H1 (cell line): ENCODE results near the gene R3HDM1.

Source experiments
- CEBPB ChIP-seq: IDR thresholded peaks from 2 replicates; pipeline ENCODE4 v1.6.1; 2012; ENCODE audit warnings: low read depth, low read length
- CHD1 ChIP-seq: IDR thresholded peaks from 2 replicates; pipeline ENCODE4 v1.6.1; 2012; ENCODE audit warnings: low read depth, low read length, improper control_type of control experiment
- CHD2 ChIP-seq: IDR thresholded peaks from 2 replicates; pipeline ENCODE4 v1.6.1; 2012; ENCODE audit warnings: low read length, improper control_type of control experiment
- KDM4A ChIP-seq: IDR thresholded peaks from one replicate; pipeline ENCODE4 v1.7.1; 2012; ENCODE audit warnings: low read depth, mild to moderate bottlenecking, moderate library complexity, low read length, inconsistent platforms; ENCODE audit not compliant: severe bottlenecking
- POLR2A ChIP-seq, 2 experiments: IDR thresholded peaks; 1 replicate in 1 of 2; 2 replicates in 1 of 2; pipeline ENCODE4 v1.6.1; 2011; ENCODE audit warnings: low read depth in 2 of 2, low read length in 2 of 2, mild to moderate bottlenecking in 2 of 2; ENCODE audit errors: control extremely low read depth in 1 of 2
- RAD21 ChIP-seq, 2 experiments: IDR thresholded peaks in 1 of 2; conservative IDR thresholded peaks in 1 of 2; 2 replicates each; pipeline ENCODE4 v1.6.1; 2011; ENCODE audit warnings: low read depth in 2 of 2, low read length in 2 of 2, improper control_type of control experiment in 1 of 2, inconsistent platforms in 1 of 2, mild to moderate bottlenecking in 1 of 2, moderate library complexity in 1 of 2
- RBBP5 ChIP-seq: IDR thresholded peaks from 2 replicates; pipeline ENCODE4 v1.7.1; 2012; ENCODE audit warnings: low read depth, mild to moderate bottlenecking, inconsistent platforms, low read length, moderate library complexity, borderline replicate concordance
- RNF2 ChIP-seq: fragments of 200-900, 300-1000 bp; sonication (generic); IDR thresholded peaks from 2 replicates; pipeline ENCODE4 v1.7.1; 2016; ENCODE audit warnings: borderline replicate concordance, low read depth, mild to moderate bottlenecking, antibody characterized with exemption, low read length; ENCODE audit not compliant: poor library complexity, severe bottlenecking; ENCODE audit errors: missing control alignments
- TAF1 ChIP-seq: IDR thresholded peaks from 2 replicates; pipeline ENCODE4 v1.6.1; 2011; ENCODE audit warnings: mild to moderate bottlenecking, low read depth, low read length
- TF ChIP-seq, protein P1 (sequence below): IDR thresholded peaks from 2 replicates; pipeline ENCODE4 v1.6.1; 2012; ENCODE audit warnings: inconsistent platforms
- TF ChIP-seq, protein P2 (sequence below), 3 experiments: IDR thresholded peaks; 1 replicate in 2 of 3; 2 replicates in 1 of 3; pipeline versions ENCODE4 v1.5.1 to v1.6.1; 2011; ENCODE audit warnings: low read length in 3 of 3, mild to moderate bottlenecking in 3 of 3, inconsistent platforms in 2 of 3, low read depth in 1 of 3, moderate library complexity in 1 of 3; ENCODE audit not compliant: insufficient read depth in 1 of 3; ENCODE audit errors: control extremely low read depth in 1 of 3
- TF ChIP-seq, protein P3 (sequence below): IDR thresholded peaks from 2 replicates; pipeline ENCODE4 v1.6.1; 2011; ENCODE audit warnings: low read depth, mild to moderate bottlenecking, low read length; ENCODE audit not compliant: insufficient read depth

DNA sequence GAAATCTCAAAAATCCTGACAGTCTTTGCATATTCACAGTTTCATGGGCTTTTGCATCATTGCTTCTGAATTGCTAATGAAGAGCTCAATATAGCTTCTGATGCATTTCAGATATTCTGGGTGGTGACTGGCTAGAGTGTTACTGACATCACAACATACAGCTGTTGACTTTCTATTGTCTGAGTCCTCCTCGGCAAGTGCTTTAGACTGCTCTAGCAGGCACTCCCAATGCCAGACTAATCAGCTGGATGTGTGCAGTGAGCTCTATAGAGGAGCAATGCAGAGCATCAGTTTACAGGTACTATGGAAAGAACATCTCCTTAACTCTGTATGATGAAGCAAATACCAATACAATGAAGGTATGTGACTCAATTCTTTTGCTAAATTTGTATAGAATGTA, 54.9 kb downstream of the R3HDM1 start:
- TF ChIP-seq RBBP5 (no peak), CHD2 (no peak), POLR2A (IDR thresholded peaks at IDR 0.05; ENCODE audit: control extremely low read depth in 1 of 2, low read depth in 2 of 2, low read length in 2 of 2) (no peak), CHD1 (no peak), RNF2 (no peak), RAD21 (IDR thresholded peaks at IDR 0.05 in 1 of 2, conservative IDR thresholded peaks at IDR 0.05 in 1 of 2; ENCODE audit: low read depth in 2 of 2, low read length in 2 of 2) (no peak), TAF1 (no peak), KDM4A (no peak), CEBPB (no peak)
- TF ChIP-seq, protein P1, sequence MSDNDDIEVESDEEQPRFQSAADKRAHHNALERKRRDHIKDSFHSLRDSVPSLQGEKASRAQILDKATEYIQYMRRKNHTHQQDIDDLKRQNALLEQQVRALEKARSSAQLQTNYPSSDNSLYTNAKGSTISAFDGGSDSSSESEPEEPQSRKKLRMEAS, result no peak
- TF ChIP-seq, protein P2, sequence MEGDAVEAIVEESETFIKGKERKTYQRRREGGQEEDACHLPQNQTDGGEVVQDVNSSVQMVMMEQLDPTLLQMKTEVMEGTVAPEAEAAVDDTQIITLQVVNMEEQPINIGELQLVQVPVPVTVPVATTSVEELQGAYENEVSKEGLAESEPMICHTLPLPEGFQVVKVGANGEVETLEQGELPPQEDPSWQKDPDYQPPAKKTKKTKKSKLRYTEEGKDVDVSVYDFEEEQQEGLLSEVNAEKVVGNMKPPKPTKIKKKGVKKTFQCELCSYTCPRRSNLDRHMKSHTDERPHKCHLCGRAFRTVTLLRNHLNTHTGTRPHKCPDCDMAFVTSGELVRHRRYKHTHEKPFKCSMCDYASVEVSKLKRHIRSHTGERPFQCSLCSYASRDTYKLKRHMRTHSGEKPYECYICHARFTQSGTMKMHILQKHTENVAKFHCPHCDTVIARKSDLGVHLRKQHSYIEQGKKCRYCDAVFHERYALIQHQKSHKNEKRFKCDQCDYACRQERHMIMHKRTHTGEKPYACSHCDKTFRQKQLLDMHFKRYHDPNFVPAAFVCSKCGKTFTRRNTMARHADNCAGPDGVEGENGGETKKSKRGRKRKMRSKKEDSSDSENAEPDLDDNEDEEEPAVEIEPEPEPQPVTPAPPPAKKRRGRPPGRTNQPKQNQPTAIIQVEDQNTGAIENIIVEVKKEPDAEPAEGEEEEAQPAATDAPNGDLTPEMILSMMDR (IDR thresholded peaks at IDR 0.05; ENCODE audit: control extremely low read depth in 1 of 3, insufficient read depth in 1 of 3, low read depth in 1 of 3, low read length in 3 of 3), result no peak
- TF ChIP-seq, protein P3, sequence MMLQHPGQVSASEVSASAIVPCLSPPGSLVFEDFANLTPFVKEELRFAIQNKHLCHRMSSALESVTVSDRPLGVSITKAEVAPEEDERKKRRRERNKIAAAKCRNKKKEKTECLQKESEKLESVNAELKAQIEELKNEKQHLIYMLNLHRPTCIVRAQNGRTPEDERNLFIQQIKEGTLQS, result no peak
